CD4-positive, CD25-positive, alpha-beta regulatory T cell (primary cell): Measurements from ENCODE around the gene CD81. TPM values are rescaled to one million over a fixed set of nuclear protein-coding genes. Genes with fewer than 3 reads are reported as not detected.

Experiments
- ATAC-seq, 2 donors: fragments of 150-1000 bp; cut with Tn5 transposase; one replicate each; pipeline ENCODE4 v1.10.0; 2021; ENCODE audit warnings: low read depth in 2 of 2, moderate number of reproducible peaks in 2 of 2, moderate library complexity in 1 of 2
- DNase-seq, 3 donors: peaks; one replicate each; pipeline versions ENCODE4 v3.0.0 to v3.0.0-alpha.2; 2012 to 2022; ENCODE audit warnings: mixed read lengths in 1 of 3
- H3K27ac ChIP-seq: one replicate; pipeline ENCODE4 v1.7.0; 2013; ENCODE audit warnings: mild to moderate bottlenecking, low read length; ENCODE audit not compliant: insufficient read depth, poor library complexity, severe bottlenecking
- H3K27me3 ChIP-seq: one replicate; pipeline ENCODE4 v1.7.0; 2013; ENCODE audit warnings: low read length; ENCODE audit not compliant: control insufficient read depth, insufficient read depth
- H3K36me3 ChIP-seq: one replicate; pipeline ENCODE4 v1.7.0; 2013; ENCODE audit warnings: mild to moderate bottlenecking, low read length, moderate library complexity; ENCODE audit not compliant: control insufficient read depth, insufficient read depth
- H3K4me1 ChIP-seq: 2 replicates; pipeline ENCODE4 v1.7.0; 2013; ENCODE audit warnings: mild to moderate bottlenecking, low read length; ENCODE audit not compliant: insufficient read depth, control insufficient read depth, poor library complexity, severe bottlenecking
- H3K4me3 ChIP-seq: one replicate; pipeline ENCODE4 v1.7.0; 2013; ENCODE audit warnings: low read depth, mild to moderate bottlenecking, low read length, moderate library complexity
- H3K9me3 ChIP-seq, 2 experiments: 1 replicate in 1 of 2; 2 replicates in 1 of 2; pipeline ENCODE4 v1.7.0; 2013; ENCODE audit warnings: low read length in 2 of 2, mild to moderate bottlenecking in 1 of 2, moderate library complexity in 1 of 2; ENCODE audit not compliant: control insufficient read depth in 2 of 2
- H3K27ac Mint-ChIP-seq, 3 donors: one replicate each; pipeline ENCODE4 v1.8.0; 2020 to 2022; ENCODE audit warnings: mild to moderate bottlenecking in 3 of 3, mixed read lengths in 3 of 3, moderate library complexity in 2 of 3
- H3K27me3 Mint-ChIP-seq: one replicate; pipeline ENCODE4 v1.8.0; 2022; ENCODE audit warnings: mild to moderate bottlenecking, mixed read lengths
- H3K36me3 Mint-ChIP-seq: one replicate; pipeline ENCODE4 v1.8.0; 2020; ENCODE audit warnings: mixed read lengths
- H3K4me1 Mint-ChIP-seq, 4 donors: one replicate each; pipeline ENCODE4 v1.8.0; 2020 to 2022; ENCODE audit warnings: mixed read lengths in 4 of 4, mild to moderate bottlenecking in 1 of 4
- H3K4me3 Mint-ChIP-seq, 4 donors: one replicate each; pipeline ENCODE4 v1.8.0; 2020 to 2022; ENCODE audit warnings: mild to moderate bottlenecking in 4 of 4, mixed read lengths in 4 of 4, moderate library complexity in 3 of 4
- H3K9me3 Mint-ChIP-seq, 7 donors: one replicate each; pipeline ENCODE4 v1.8.0; 2020 to 2022; ENCODE audit warnings: mixed read lengths in 7 of 7, mild to moderate bottlenecking in 3 of 7, moderate library complexity in 2 of 7
- polyA plus RNA-seq, 4 donors: library from polyadenylated mRNA; unstranded; fragments of 300-500 nt; fragmentation: Illumina TruSeq; gene quantifications; one replicate each; pipeline ENCODE4 v1.2.3, GENCODE V29; 2021
- total RNA-seq: library from RNA; stranded (reverse); gene quantifications from one replicate; pipeline ENCODE4 v1.2.3, GENCODE V29; 2022

Gene CD81
- total and polyA plus RNA-seq, 5 donors from 2014 or later, result 13.2 to 156 (median 17.1) TPM

- Histone ChIP-seq H3K4me3 (no peak overlapping the region), H3K4me1 (peaks cover 22% of the 10 kb centered on the region), H3K9me3 (no peaks in the 10 kb centered on the region), H3K27me3 (no peaks in the 10 kb centered on the region), H3K36me3 (no peaks in the 10 kb centered on the region), H3K27ac (no peak overlapping the region)
- ATAC-seq, result no peak
- Mint-ChIP-seq H3K4me1 (peaks cover 11 to 20% (median 15%) of the 10 kb centered on the region in 4 donors), H3K9me3 (peaks cover 0 to 2% (median 0%) of the 10 kb centered on the region in 7 donors), H3K4me3 (peak overlapping the region in 1 of 4 donors; percentile 75), H3K27me3 (peaks cover 11% of the 10 kb centered on the region), H3K36me3 (no peaks in the 10 kb centered on the region), H3K27ac (peak overlapping the region in 1 of 3 donors; percentile 86)
- DNase-seq, result no peak
Measured at GRCh38 chr11:2439820-2440219, 62.7 kb downstream of the CD81 start.

- no peaks in the 10 kb centered on the region for H3K36me3 Mint-ChIP-seq
- Histone ChIP-seq H3K4me3 (no peak overlapping the region), H3K36me3 (no peaks in the 10 kb centered on the region), H3K27ac (no peak overlapping the region), H3K4me1 (peaks cover 26% of the 10 kb centered on the region), H3K27me3 (no peaks in the 10 kb centered on the region), H3K9me3 (no peaks in the 10 kb centered on the region)
- peaks cover 11 to 25% (median 15%) of the 10 kb centered on the region in 4 donors for H3K4me1 Mint-ChIP-seq
- DNase-seq (no peak), ATAC-seq (no peak)
- peaks cover 11% of the 10 kb centered on the region for H3K27me3 Mint-ChIP-seq
- peaks cover 0 to 2% (median 0%) of the 10 kb centered on the region in 7 donors for H3K9me3 Mint-ChIP-seq
- H3K27ac Mint-ChIP-seq, result no peak overlapping the region
- H3K4me3 Mint-ChIP-seq, result no peak overlapping the region
Measured at GRCh38 chr11:2440646-2441045, 63.5 kb downstream of the CD81 start.

GRCh38 chr11:2441171-2441570 is 64.1 kb downstream of the CD81 start:
- H3K9me3 Mint-ChIP-seq, result peaks cover 0 to 2% (median 0%) of the 10 kb centered on the region in 7 donors
- DNase-seq (no peak), ATAC-seq (no peak)
- no peaks in the 10 kb centered on the region for H3K36me3 ChIP-seq
- H3K27ac ChIP-seq, result no peak overlapping the region
- peaks cover 30% of the 10 kb centered on the region for H3K4me1 ChIP-seq
- no peak overlapping the region for H3K4me3 Mint-ChIP-seq
- peak overlapping the region in 1 of 3 donors; percentile 36 for H3K27ac Mint-ChIP-seq
- H3K27me3 Mint-ChIP-seq, result peaks cover 11% of the 10 kb centered on the region
- H3K4me3 ChIP-seq, result no peak overlapping the region
- H3K4me1 Mint-ChIP-seq, result peaks cover 11 to 29% (median 15%) of the 10 kb centered on the region in 4 donors
- no peaks in the 10 kb centered on the region for H3K9me3 ChIP-seq
- no peaks in the 10 kb centered on the region for H3K27me3 ChIP-seq
- no peaks in the 10 kb centered on the region for H3K36me3 Mint-ChIP-seq

GRCh38 chr11:2442589-2442988 is 65.5 kb downstream of the CD81 start:
- ATAC-seq (peak; percentile 32 to 44), DNase-seq (peak in 2 of 3 donors; percentile 33 to 75)
- H3K9me3 ChIP-seq, result no peaks in the 10 kb centered on the region
- no peaks in the 10 kb centered on the region for H3K27me3 ChIP-seq
- Mint-ChIP-seq H3K36me3 (no peaks in the 10 kb centered on the region), H3K4me1 (peaks cover 11 to 40% (median 24%) of the 10 kb centered on the region in 4 donors), H3K9me3 (peaks cover 0 to 2% (median 0%) of the 10 kb centered on the region in 7 donors), H3K27me3 (peaks cover 11% of the 10 kb centered on the region), H3K4me3 (peak overlapping the region in 2 of 4 donors; percentile 63 to 85), H3K27ac (peak overlapping the region in 2 of 3 donors; percentile 12 to 60)
- peaks cover 44% of the 10 kb centered on the region for H3K4me1 ChIP-seq
- H3K36me3 ChIP-seq, result no peaks in the 10 kb centered on the region
- no peak overlapping the region for H3K4me3 ChIP-seq
- no peak overlapping the region for H3K27ac ChIP-seq

GRCh38 chr11:2443406-2443805 is 66.3 kb downstream of the CD81 start:
- Histone ChIP-seq H3K27ac (peak overlapping the region; percentile 23), H3K4me3 (no peak overlapping the region), H3K9me3 (no peaks in the 10 kb centered on the region), H3K4me1 (peaks cover 52% of the 10 kb centered on the region), H3K36me3 (no peaks in the 10 kb centered on the region), H3K27me3 (no peaks in the 10 kb centered on the region)
- H3K27me3 Mint-ChIP-seq, result peaks cover 7% of the 10 kb centered on the region
- ATAC-seq, result no peak
- no peak for DNase-seq
- no peaks in the 10 kb centered on the region for H3K9me3 Mint-ChIP-seq
- peak overlapping the region in 2 of 3 donors; percentile 72 to 85 for H3K27ac Mint-ChIP-seq
- no peaks in the 10 kb centered on the region for H3K36me3 Mint-ChIP-seq
- peak overlapping the region; percentile 63 to 85 (median 76) for H3K4me3 Mint-ChIP-seq
- peaks cover 11 to 46% (median 25%) of the 10 kb centered on the region in 4 donors for H3K4me1 Mint-ChIP-seq

- Histone ChIP-seq H3K27me3 (no peaks in the 10 kb centered on the region), H3K4me3 (peak within 1 kb of the TSS; percentile 37), H3K4me1 (peaks cover 54% of the 10 kb centered on the region), H3K9me3 (no peaks in the 10 kb centered on the region), H3K27ac (peak within 1 kb of the TSS; percentile 33), H3K36me3 (no peaks in the 10 kb centered on the region)
- peak; percentile 42 to 69 (median 66) for DNase-seq
- peaks cover 8 to 49% (median 25%) of the 10 kb centered on the region in 4 donors for H3K4me1 Mint-ChIP-seq
- peak within 1 kb of the TSS; percentile 93 to 95 (median 94) for H3K4me3 Mint-ChIP-seq
- no peaks in the 10 kb centered on the region for H3K36me3 Mint-ChIP-seq
- peak; percentile 26 to 39 for ATAC-seq
- H3K27me3 Mint-ChIP-seq, result peaks cover under 1% of the 10 kb centered on the region
- H3K27ac Mint-ChIP-seq, result peak within 1 kb of the TSS in 2 of 3 donors; percentile 85 to 86
- no peaks in the 10 kb centered on the region for H3K9me3 Mint-ChIP-seq
Measured at GRCh38 chr11:2443881-2444820, 67.0 kb downstream of the CD81 start, which contains the start of gene TRPM5. TRPM5 (minus strand) TSS chr11:2444514; CDS start chr11:2423036, 21,478 bp downstream.

GRCh38 chr11:2444821-2445745 is 68.0 kb downstream of the CD81 start, which contains the start of gene KCNQ1:
KCNQ1 (plus strand) TSS chr11:2445008; CDS start chr11:2445099, 91 bp downstream.
- H3K36me3 Mint-ChIP-seq, result no peaks in the 10 kb centered on the region
- peaks cover 6 to 52% (median 25%) of the 10 kb centered on the region in 4 donors for H3K4me1 Mint-ChIP-seq
- H3K27me3 Mint-ChIP-seq, result no peaks in the 10 kb centered on the region
- no peaks in the 10 kb centered on the region for H3K9me3 ChIP-seq
- no peaks in the 10 kb centered on the region for H3K36me3 ChIP-seq
- ATAC-seq (peak; percentile 38 to 47), DNase-seq (peak; percentile 37 to 64 (median 40))
- H3K9me3 Mint-ChIP-seq, result no peaks in the 10 kb centered on the region
- no peaks in the 10 kb centered on the region for H3K27me3 ChIP-seq
- peak within 1 kb of the TSS; percentile 37 for H3K4me3 ChIP-seq
- H3K4me1 ChIP-seq, result peaks cover 54% of the 10 kb centered on the region
- H3K4me3 Mint-ChIP-seq, result peak within 1 kb of the TSS; percentile 93 to 95 (median 94)
- peak within 1 kb of the TSS; percentile 33 for H3K27ac ChIP-seq
- H3K27ac Mint-ChIP-seq, result peak within 1 kb of the TSS in 2 of 3 donors; percentile 65 to 86
